ENCODE results near the gene FSTL4. TPM values are rescaled to one million over a fixed set of nuclear protein-coding genes. Genes with fewer than 3 reads are reported as not detected.

FSTL4 gene
- total and polyA plus RNA-seq, 12 donors = 0.01 to 0.42 (median 0.38) TPM; not detected in 6

- peaks cover 0 to 27% (median under 1%) of the 10 kb centered on the region in 7 donors for H3K27me3 ChIP-seq
- H3K36me3 ChIP-seq = no peaks in the 10 kb centered on the region
- H3K9me3 ChIP-seq = no peaks in the 10 kb centered on the region
- no peaks in the 10 kb centered on the region for H3K4me1 ChIP-seq
- TF ChIP-seq CTCF (IDR thresholded peaks at IDR 0.05) = no peak
- intact Hi-C loops (cut with DNase I) = no loop called here
- no peak overlapping the region for H3K27ac ChIP-seq
- DNase-seq (no peak), ATAC-seq (no peak)
- WGBS, 2 donors = 87 to 90% methylated on average over 8 of the region's 8 CpGs
- H3K4me3 ChIP-seq = no peak overlapping the region
Observed at GRCh38 chr5:133202066-133202665, 410.2 kb downstream of the FSTL4 start.

GRCh38 chr5:133201310-133201709, 411.0 kb downstream of the FSTL4 start:
- no peak for TF ChIP-seq CTCF (IDR thresholded peaks at IDR 0.05)
- H3K4me1 ChIP-seq = no peaks in the 10 kb centered on the region
- H3K27ac ChIP-seq = no peak overlapping the region
- H3K4me3 ChIP-seq = no peak overlapping the region
- 74 to 81% methylated on average over 1 of the region's 1 CpG for WGBS, 2 donors
- no peak for ATAC-seq
- intact Hi-C loops (cut with DNase I) = no loop called here
- no peaks in the 10 kb centered on the region for H3K36me3 ChIP-seq
- no peaks in the 10 kb centered on the region for H3K9me3 ChIP-seq
- H3K27me3 ChIP-seq = peaks cover 0 to 27% (median 0%) of the 10 kb centered on the region in 7 donors
- DNase-seq = no peak

DNA sequence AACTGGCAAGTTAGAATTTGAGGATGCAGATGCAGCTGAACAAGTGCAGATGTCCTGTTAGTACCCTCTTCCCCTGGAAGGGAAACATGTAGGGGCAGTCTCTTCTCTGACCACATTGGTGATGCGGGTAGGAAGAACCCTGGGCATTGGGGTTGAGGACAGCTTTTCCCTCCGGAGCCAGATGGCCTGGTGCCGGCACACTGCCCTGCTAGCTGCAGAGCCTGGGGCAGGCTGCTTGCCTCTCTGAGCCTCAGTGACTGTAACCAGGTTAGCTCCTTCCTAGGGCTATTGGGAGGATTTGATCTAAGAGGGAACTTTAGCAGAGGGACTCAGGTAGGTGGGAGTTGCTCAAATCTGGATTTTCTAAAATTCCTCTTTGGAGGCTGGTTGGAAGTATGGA, 412.1 kb downstream of the FSTL4 start:
- TF ChIP-seq CTCF (IDR thresholded peaks at IDR 0.05) = no peak
- DNase-seq (no peak), ATAC-seq (no peak)
- Histone ChIP-seq H3K36me3 (no peaks in the 10 kb centered on the region), H3K4me3 (no peak overlapping the region), H3K4me1 (no peaks in the 10 kb centered on the region), H3K27me3 (peaks cover 0 to 27% (median 0%) of the 10 kb centered on the region in 7 donors), H3K9me3 (no peaks in the 10 kb centered on the region), H3K27ac (no peak overlapping the region)
- WGBS, 2 donors = 88 to 89% methylated on average over 3 of the region's 3 CpGs
- intact Hi-C loops (cut with DNase I) = no loop called here

- intact Hi-C loops (cut with DNase I) = no loop called here
- Histone ChIP-seq H3K4me1 (no peaks in the 10 kb centered on the region), H3K4me3 (no peak overlapping the region), H3K9me3 (no peaks in the 10 kb centered on the region), H3K27ac (no peak overlapping the region), H3K27me3 (peaks cover 0 to 27% (median 0%) of the 10 kb centered on the region in 7 donors), H3K36me3 (no peaks in the 10 kb centered on the region)
- DNase-seq (no peak), ATAC-seq (no peak)
- TF ChIP-seq CTCF (IDR thresholded peaks at IDR 0.05) = no peak
- 68 to 73% methylated on average over 18 of the region's 18 CpGs for WGBS, 2 donors
Observed at GRCh38 chr5:133199417-133200178, 412.7 kb downstream of the FSTL4 start.

Data from heart right ventricle (tissue), 16 donors.